GM18867 (cell line): Measurements from ENCODE around the gene WDR37.
"Not testable (repeated sequence)": the region's sequence is repeated elsewhere in the genome, so short reads cannot be mapped to it uniquely, and the experiment has no call there.

Experiments
- ATAC-seq: cut with Tn5 transposase; IDR thresholded peaks from one replicate; pipeline ENCODE4 v1.9.1; 2021; ENCODE audit warnings: mild to moderate bottlenecking, moderate library complexity; ENCODE audit not compliant: unreplicated experiment

WDR37 gene

DNA sequence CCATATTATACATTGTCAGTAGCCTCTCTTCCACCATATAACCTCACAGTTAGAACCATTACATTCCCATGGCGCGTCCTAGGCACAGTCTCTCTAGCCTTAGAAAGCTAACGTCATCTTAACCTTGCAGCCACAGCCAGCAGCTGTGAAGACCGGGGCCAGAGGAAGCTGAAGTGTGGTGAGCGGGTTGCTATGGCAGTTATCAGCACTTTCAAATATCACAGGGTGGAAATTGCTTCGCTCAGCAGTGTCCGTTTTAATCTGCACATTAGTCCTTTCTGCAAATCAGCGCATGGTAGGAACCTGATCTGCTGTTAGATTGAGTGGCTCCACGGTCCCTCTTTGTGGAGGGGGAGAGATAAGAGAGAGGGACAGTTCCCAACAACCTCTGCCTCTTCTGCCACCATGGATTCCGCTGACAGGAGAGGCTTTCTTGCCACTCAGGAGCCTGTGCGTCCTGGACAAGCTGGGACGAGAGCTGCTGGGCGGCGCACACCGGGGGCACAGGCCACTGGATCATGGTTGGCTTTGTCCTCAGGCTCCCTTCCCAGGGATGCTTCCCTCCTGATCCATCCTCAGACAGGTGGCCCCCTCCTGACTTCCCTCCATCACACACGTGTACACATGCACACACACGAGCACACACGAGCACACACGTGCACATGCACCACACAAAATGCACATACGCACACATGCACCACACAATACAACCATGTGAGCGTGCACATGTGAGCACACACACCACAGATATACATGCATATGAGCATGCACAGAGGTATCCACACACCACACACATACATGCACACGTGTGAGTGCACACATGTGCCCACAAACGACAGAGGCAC lies 93.8 kb downstream of the WDR37 start:
- ATAC-seq = no peak

DNA sequence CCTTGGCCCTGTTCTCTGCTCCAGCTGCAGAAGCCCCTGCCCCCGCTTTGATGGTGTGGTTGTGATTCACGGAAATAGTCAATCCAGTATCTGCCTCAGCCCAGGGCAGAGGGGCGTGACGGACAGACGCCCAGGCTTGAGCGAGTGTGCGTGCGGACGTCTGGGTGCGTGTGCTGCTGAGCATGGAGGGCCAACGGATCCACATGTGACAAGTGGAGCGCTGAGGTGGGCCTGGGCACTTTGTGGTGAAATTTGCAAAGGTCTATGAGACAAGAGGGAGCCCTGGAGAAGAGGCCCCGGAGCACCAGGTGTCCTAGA lies 94.4 kb downstream of the WDR37 start:
- no peak for ATAC-seq

DNA sequence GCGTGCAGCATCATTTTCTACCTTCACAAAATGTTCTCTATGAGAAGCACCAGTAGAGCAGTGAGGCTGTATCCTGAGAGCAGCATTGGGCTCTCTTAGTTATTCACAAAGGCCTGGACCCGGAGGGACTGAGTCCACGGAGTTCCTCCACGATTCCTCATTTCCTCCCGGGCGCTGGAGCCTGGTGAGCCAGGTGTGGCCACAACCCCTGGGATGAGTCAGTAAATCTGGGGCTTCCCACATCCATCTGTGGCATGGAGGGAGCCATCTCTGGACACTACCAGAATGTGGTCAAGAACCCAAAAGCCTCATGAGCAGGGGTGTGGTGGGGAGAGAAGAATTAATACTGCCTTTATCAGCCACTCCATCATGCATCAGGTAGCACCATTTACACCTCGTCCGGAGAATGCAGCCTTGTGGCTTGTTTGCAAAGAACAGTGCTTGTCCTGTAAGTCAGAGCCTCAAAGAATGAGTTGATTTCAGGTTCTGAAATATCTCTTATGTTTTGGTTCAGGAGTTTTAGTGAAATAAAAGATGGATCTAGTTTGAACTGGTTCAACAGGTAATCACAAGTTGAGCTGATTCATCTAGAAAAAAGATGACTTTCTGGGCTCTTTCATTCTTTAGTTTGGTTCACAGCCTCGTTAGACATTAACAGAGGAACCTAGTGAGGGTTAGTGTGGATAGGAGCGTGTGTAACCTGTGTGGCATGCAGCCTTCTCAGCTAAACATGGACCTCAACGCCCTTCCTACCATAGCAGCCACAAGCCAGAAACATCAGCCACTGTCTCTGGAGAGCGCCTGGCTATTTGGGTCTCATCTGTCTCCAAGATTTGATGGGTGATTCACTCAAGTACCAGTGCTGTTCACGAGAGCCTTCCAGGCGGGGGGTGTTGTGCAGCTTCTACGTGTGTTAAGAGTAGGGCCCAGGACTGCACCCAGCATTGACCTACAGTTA lies 95.2 kb downstream of the WDR37 start:
- peak; percentile 62 for ATAC-seq

DNA sequence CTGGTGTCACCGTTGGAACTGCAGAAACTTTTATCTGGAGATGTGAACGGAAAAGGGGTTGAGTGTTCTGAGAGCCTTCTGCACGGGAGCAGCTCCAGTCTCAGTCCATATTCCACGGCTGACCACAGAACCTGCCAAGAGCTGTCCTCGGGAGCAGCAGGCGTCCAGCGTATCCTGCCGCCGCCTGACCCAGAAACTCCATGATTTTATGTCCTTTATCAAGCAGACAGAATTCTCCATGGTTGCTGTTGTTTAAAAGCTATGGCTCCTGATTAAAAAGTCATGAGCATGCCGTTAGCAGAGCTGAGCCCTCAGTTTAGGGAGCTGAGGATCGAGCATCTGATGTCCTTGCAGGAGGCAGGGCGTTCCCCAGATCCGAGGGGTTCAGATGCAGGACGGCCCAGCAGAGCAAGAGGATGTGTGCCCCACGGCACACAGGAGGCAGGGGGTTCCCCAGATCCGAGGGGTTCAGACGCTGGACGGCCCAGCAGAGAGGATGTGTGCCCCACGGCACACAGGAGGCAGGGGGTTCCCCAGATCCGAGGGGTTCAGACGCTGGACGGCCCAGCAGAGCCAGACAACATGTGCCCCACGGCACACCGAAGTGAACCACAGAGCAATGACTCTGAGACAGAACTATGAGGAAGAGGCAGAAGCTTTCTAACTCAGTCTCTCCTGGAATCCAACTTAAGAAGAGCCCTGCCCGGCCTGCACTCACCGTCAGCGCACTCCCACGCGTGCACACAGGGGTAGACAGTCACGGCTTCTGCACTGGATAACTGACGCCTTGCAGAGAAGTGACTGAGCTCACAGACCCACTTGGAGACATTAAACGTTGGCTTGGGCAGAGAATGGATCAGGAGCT lies 96.4 kb downstream of the WDR37 start:
- ATAC-seq = no peak

DNA sequence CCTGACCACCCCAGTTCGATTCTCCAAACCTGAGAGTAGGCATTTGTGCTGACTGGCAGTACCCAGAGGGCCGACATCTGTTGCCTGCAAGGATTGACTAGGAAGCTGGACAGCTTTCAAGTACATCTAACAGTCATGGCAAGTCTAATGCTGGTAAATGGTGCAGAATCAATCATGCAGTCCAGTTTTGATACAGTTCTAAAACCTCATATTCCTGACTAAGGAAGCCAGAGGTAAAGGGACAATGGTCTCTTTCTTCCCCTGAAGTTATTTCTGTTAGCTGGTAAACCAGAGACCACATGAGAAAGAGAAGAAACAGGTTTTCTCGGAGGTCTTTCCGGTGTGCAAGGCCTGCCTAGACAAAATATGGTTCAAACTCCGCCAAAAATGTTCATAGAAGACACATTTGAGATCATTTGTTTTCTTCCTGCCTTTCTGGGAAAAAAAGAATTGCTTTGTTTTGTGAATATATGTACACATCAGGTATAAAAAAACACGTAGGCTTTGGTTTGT lies 97.1 kb downstream of the WDR37 start:
- ATAC-seq = no peak

DNA sequence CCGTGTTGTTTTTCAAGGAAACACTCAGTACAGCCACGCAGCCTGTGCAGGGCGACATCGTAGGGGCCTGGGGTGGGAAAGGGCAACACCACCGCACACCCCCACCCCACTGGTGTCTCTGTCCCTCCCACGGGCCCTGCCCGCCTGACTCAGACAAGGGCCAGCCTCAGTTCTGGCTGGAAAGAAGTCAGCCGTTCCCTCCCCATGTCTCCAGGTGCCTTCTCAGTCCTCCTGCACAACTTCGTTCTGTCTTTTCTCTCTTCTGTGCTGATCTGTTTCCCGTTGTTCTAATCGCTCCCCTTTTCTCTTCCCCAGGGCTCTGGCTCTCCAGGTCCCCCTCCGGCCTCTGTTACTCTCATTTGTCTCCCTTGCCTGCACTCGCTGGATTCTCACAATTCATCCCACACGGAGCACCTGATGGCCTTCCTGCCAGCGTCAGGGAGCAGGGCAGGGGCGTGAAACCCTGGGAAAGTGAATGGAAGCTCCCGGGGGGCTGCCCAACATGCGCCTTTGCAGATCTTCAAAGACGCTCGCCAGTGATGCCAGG lies 97.7 kb downstream of the WDR37 start:
- ATAC-seq = no peak

DNA sequence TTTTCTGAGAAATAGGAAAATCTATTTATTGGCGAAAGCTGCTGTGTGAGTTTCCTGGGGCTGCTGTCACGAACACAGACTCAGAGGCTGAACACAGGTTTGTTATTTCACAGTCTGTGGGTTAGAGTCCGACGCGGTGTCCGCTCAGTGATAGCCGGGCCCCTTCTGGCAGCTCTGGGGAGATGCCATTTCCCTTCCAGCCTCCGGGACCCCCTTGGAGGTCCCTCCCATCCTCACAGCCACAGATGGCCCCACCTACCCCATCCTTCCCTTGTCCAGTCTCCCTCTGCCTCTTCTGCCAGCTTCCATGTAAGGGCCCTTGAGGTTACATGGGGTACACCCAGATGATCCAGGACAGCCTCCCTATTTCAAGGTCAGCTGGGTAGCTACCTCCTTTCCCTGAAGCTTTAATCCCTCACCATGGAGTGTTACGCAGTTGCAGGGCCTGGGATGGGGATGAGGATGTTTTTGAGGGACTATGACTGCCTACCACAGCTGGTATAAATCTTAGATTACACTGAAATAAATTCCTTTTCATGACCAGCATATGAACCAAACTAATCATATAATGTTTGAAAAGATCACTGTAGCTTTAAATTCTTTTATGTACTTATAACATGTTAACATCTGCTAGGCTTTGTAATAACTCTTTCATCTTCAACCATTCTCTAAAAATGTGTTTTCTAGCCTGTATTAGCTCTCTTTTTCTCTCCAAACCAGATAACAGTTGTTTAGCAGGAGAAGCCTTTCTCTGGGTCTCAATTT lies 98.5 kb downstream of the WDR37 start:
- ATAC-seq = no peak

DNA sequence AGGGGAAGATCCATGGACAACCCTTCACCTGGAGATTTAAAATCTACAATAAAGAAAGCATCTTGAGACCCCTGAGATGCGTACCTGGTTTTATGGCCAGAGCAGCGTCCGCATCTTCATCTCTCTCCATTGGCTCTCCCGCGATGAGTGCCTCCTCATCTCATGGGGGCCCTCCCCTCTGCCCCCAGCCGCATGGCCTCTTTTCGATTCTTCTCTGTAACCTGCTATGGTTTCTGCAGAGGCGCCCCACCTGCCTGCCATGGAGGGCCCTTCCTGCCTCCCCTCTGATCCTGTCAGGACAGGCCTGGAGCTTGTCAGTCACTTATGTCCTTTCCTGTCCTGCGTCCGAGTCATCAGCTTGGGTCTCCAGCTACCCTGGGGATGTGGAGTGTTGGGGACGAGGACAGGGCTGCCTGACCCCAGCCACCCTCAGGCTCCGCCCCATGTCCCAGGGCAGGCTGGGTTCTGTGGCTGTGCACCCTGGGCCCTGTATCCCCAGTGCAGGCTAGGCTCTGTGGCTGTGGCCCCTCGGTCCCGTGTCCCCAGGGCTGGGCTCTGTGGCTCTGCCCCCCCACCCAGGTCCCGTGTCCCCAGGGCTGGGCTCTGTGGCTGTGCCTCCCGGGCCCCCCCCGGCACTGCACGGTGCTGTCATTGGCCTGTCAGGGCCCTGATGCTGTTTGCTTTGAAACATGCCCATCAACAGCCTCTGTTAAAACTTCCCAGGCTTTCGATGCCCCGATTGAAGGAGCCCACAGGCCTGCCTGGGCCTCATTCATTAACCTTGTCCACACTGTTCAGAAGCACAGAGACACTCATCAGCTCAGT lies 99.8 kb downstream of the WDR37 start:
- no peak for ATAC-seq

DNA sequence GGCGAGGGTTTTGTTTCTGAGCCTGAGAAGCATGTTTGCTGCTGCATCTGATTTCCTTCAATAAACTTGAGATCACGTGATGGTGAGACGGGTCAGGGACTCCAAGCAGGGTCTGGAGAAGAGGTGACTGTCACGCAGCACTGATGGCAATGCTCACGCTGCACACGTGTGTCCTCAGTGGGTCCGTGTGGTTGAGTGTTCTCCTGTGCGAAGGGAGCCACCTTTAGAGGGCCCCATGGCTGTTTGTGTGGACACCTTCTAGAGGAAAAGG lies 100.4 kb downstream of the WDR37 start:
- no peak for ATAC-seq

DNA sequence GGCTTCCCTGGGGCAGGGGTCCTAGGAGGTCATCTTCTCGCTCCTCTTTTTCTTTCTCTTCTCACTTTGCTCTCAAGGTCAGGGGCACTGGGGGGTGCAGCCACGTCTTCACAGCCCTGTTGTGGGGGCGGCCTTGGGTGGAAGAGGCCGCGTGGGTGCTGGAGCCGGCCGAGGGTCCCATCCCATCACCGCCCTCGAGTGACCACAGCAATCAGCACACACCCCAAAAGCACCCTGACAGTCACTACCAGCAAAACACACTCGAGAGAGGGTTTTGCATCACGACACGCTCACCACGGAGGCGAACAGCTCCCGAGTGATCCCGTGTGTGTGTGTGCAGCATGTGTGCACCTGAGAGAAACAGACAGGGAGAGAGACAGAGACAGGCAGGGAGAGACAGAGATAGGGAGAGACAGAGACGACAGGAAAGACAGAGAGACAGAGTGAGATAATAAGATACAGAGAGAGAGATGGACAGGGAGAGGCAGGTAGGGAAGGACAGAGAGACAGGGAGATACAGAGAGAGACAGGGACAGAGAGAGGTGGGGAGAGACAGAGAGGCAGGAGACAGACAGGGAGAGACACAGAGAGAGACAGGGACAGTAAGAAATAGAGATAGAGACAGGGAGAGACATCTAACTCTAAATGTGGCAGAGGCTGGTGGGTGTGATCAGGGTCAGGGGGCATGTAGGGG lies 100.9 kb downstream of the WDR37 start:
- no peak for ATAC-seq

DNA sequence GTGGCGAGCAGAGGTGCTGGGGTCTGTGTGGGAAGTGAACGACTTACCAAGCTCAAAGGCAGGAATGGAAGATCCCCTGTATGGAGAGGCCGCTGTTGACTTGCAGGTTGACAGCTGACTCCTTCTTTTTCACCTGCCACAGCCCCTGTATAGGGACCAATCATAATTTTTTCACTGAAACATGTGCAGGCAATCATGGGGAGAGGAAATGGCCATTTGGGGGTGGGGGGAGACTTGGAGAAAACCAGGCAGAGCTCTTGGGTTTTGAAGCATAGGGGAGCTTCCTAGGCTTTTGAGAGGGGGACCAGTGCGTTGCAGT lies 101.4 kb downstream of the WDR37 start:
- ATAC-seq = no peak

DNA sequence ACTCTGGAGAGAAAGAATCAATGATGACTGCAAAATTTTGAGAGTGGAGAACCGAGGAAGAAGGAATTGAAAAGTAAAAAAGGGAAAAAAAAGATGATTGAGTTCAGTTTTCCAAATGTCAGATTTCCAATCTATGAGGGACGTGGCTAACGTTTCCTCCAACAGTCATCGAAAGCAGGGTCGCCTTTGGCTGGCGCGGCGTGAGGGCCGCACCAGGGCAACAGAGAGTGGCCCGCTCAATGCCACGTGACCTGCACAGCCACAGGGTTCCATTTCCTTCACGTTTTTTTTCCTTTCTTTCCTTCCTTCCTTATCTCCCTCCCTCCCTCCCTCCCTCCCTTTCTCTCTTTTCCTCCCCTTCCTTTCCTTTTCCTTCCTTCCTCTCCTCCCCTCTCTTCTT lies 101.9 kb downstream of the WDR37 start:
- ATAC-seq = no peak

DNA sequence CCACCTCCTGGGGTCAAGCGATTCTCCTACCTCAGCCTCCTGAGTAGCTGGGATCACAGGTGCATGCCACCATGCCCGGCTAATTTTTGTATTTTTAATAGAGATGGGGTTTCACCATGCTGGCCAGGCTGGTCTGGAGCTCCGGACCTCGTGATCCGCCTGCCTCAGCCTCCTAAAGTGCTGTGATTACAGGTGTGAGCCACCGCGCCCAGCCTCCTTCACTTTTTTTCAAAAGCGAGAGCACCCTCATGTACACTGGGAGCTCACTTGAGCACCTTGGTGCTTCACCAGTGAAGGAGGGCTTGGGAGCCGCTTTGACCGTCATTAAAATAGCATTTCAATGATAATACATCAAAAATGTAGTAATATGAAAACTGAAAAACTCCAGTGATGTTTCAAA lies 102.4 kb downstream of the WDR37 start:
- not testable (repeated sequence) for ATAC-seq

DNA sequence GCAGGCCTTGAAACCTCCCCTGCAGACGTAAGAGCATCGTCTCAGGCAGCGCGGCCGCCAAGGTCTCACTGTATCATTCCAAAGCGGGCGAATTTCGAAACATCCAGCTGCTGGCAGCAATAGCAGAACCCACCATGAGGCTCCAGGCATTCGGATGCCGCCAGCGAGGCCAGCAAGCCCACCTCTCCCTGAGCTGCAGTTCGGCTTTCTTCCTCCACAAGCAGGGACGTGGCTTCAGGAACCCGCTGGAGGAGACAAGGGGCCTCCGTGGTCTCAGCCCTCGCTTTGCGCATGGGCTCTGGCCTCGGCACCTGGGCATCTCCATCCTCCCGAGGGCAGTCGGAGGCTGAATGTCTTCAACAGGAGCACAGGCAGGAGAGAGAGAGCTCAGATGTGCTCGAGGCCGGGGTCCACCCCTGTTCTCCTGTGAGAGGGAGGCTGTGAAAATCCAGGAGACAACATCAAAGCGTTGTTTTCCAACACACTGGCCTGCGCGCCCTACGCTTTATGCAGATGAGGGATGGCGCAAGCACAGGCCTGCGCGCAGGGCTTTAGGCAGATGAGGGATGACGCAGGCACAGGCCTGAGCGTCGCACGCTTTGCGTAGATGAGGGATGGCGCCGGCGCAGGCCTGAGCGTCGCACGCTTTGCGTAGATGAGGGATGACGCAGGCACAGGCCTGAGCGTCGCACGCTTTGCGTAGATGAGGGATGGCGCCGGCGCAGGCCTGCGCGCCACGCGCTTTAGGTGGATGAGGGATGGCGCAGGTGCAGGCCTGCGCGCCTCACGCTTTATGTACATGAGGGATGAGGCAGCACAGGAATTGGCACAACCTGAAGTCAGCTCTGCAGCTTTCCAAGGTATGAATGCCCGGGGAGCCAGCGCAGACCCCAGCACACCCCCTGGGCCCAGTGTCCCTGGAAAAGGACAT lies 103.2 kb downstream of the WDR37 start:
- no peak for ATAC-seq

DNA sequence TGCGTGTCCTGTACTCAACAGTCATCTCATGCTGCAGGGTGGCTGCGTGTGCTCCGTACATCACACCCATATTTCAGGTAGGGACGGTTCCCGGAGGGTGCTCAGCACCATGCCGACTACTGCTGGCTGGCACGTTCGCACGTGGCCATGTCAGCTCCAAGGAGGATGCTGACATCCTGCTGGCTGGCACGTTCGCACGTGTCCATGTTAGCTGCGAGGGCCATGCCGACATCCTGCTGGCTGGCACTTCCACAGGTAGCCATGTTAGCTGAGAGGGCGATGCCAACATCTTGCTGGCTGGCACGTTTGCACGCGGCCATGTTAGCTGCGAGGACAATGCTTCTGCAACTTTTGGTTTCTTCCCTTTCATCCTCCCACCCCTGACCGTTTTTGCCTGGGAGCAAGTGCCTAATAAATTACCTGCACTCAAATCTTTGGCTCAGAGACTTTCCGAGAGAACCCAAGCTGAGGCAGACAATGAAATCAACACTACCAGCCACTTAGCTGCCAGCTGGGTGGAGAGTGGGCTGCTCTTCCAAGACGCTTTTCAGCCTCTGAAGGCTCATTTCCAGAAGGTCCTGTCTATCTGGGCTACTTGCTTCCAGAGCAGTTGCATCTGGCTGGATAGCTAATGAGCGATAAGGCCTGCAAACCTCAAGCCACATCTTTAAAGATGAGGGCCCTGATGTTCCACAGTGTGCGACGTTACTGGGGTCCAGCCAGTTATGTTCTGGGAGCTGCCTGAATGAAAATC lies 104.6 kb downstream of the WDR37 start:
- ATAC-seq = peak; percentile 27

DNA sequence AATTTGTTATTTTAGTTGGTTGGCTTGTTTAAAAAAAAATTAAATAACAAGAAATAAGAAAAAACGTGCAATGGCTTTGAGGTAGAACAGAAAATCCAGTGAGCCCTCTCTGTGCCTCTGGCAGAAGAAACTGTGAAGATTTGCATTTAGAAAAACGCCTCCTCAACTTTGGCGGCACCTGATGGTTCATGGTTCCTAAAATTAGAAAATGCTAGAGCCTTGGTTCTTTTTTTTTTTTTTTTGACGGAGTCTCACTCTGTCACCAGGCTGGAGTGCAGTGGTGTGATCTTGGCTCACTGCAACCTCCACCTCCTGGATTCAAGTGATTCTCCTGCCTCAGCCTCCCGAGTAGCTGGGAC lies 105.1 kb downstream of the WDR37 start:
- peak; percentile 76 for ATAC-seq
